NCI-H748 (cell line): Measurements from ENCODE around the gene FAM9A.
A peak's percentile ranks its signal among the peaks of the same experiment; 100 is the strongest.

ENCODE experiments used
- DNase-seq: peaks from one replicate; lab custom pipeline; 2025; ENCODE audit not compliant: unreplicated experiment; lab: John Stamatoyannopoulos, UW

The FAM9A gene

GRCh38 chrX:8801041-8801599 lies at the start of gene FAM9A:
FAM9A (minus strand) TSS chrX:8801383; CDS start chrX:8800171, 1,212 bp downstream.
- no peak for DNase-seq

- no peak for DNase-seq
These were observed 49.3 kb upstream of the FAM9A start for GRCh38 chrX:8850478-8850877.

- DNase-seq, result no peak
These were observed 48.8 kb upstream of the FAM9A start for GRCh38 chrX:8849945-8850344.

- DNase-seq, result no peak
These were observed 48.3 kb upstream of the FAM9A start for GRCh38 chrX:8849458-8849857.

GRCh38 chrX:8848911-8849310 lies 47.7 kb upstream of the FAM9A start:
- DNase-seq, result no peak

GRCh38 chrX:8848441-8848840 lies 47.3 kb upstream of the FAM9A start:
- DNase-seq, result no peak

GRCh38 chrX:8847360-8847759 lies 46.2 kb upstream of the FAM9A start:
- no peak for DNase-seq

GRCh38 chrX:8846266-8846665 lies 45.1 kb upstream of the FAM9A start:
- no peak for DNase-seq

- no peak for DNase-seq
These were observed 44.3 kb upstream of the FAM9A start for GRCh38 chrX:8845469-8845868.

- no peak for DNase-seq
These were observed 43.9 kb upstream of the FAM9A start for GRCh38 chrX:8845060-8845459.

GRCh38 chrX:8844157-8844556 lies 43.0 kb upstream of the FAM9A start:
- DNase-seq, result no peak

- no peak for DNase-seq
These were observed 40.7 kb upstream of the FAM9A start for GRCh38 chrX:8841911-8842310.

- no peak for DNase-seq
These were observed 33.2 kb upstream of the FAM9A start for GRCh38 chrX:8834392-8834791.

GRCh38 chrX:8832582-8833378 lies 31.6 kb upstream of the FAM9A start:
- no peak for DNase-seq

- no peak for DNase-seq
These were observed 22.5 kb upstream of the FAM9A start for GRCh38 chrX:8823698-8824097.

- no peak for DNase-seq
These were observed 20.8 kb upstream of the FAM9A start for GRCh38 chrX:8822002-8822401.

GRCh38 chrX:8820910-8821527 lies 19.8 kb upstream of the FAM9A start:
- peak; percentile 86 for DNase-seq

- peak; percentile 60 for DNase-seq
These were observed 14.4 kb upstream of the FAM9A start for GRCh38 chrX:8815460-8816065.

- DNase-seq, result no peak
These were observed 11.9 kb upstream of the FAM9A start for GRCh38 chrX:8813036-8813435.

GRCh38 chrX:8811611-8812010 lies 10.4 kb upstream of the FAM9A start:
- DNase-seq, result peak; percentile 28

- DNase-seq, result no peak
These were observed 7.5 kb upstream of the FAM9A start for GRCh38 chrX:8808661-8809060.

- no peak for DNase-seq
These were observed 4.8 kb upstream of the FAM9A start for GRCh38 chrX:8805974-8806373.
